Activated CD8-positive, alpha-beta memory T cell treated with anti-CD3 and anti-CD28 coated beads, Interleukin-2, amount 50 U/mL, for 4 hours (primary cell): Measurements from ENCODE around the gene ANKRD33B.
"Not testable (repeated sequence)": the region's sequence is repeated elsewhere in the genome, so short reads cannot be mapped to it uniquely, and the experiment has no call there.

Experiments
- DNase-seq: peaks from one replicate; pipeline ENCODE4 v3.0.0-alpha.2; 2020

The ANKRD33B gene

GRCh38 chr5:10563945-10564837 is at the start of gene ANKRD33B:
ANKRD33B (plus strand) TSS chr5:10564070; CDS start chr5:10564468, 398 bp downstream.
- peak; percentile 78 for DNase-seq

- not testable (repeated sequence) for DNase-seq
These were observed 49.3 kb upstream of the ANKRD33B start for GRCh38 chr5:10514572-10514971.

- DNase-seq: no peak
These were observed 48.4 kb upstream of the ANKRD33B start for GRCh38 chr5:10515492-10515891.

GRCh38 chr5:10518347-10518746 is 45.5 kb upstream of the ANKRD33B start:
- no peak for DNase-seq

- DNase-seq: no peak
These were observed 44.1 kb upstream of the ANKRD33B start for GRCh38 chr5:10519729-10520128.

DNA sequence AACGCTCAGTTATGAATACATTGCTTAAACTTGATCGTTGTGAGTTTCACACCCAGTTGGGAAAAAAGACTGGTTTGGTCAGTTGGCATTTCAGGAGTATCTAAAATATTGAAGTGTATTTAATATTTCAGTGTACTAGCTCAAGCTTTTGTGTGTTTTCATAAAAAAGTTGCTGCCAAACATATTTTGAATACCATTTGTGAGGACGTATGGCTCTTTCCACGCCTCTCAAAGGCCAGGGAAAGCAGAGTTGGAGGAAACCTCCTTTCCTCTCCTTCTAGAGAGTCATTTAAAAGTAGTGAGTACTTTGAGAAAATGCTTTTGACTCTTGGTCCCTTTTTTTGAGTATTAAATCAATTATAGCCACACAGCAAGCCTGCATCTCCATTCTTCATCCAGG is 43.2 kb upstream of the ANKRD33B start:
- DNase-seq: no peak

DNA sequence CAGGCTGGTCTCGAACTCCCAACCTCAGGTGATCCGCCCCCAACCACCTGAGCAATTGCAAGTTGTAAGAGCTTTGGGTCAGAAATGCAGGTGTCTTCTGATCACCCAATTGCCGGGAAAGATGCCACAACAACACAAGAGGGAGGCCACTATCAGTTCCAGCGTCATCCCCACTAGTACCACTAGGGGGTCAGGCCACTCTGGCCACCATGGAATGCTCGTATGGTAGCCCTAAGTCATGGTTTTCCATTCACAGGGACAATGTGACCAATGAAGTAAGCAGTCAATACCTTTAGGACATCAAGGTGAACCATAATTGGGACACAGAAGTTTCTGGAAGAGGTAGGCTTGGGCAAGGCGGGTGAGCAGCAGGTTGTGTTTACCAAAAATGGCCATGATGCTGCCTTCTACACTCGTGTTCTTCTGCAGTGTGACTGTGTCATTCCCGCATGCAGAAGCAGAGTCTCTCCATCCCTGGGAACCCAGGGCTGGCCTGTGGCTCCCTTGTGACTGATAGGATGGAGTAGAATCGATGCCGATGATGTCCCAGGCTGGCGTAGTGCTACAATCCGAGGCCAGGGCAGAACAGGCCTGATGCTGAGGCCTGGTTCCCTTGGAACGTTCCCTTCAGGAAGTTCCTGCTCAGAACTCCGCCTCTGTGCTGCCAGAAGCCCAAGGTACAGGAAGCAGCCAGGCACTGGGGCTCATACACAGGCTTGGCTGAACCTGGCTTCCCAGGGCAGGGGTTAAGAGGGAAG is 42.2 kb upstream of the ANKRD33B start:
- DNase-seq: no peak

DNA sequence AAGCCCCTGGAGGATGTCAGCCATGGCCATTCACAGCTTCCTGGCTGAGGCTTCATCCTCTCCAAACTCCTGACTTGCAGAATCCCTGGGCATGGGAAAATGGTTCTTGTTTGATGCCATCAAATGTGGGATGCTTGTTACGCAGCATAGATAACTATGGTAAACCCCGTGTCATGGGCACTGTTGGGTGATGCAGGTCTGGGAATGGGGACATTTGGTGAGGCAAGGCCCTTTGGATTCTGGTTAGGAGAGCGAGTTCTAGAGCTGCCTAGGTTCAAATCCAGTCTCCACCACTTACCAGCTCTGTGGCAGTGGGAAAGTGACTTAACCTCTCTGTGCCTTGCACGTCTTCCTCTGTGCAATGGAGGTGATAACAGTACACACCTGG is 41.7 kb upstream of the ANKRD33B start:
- no peak for DNase-seq

DNA sequence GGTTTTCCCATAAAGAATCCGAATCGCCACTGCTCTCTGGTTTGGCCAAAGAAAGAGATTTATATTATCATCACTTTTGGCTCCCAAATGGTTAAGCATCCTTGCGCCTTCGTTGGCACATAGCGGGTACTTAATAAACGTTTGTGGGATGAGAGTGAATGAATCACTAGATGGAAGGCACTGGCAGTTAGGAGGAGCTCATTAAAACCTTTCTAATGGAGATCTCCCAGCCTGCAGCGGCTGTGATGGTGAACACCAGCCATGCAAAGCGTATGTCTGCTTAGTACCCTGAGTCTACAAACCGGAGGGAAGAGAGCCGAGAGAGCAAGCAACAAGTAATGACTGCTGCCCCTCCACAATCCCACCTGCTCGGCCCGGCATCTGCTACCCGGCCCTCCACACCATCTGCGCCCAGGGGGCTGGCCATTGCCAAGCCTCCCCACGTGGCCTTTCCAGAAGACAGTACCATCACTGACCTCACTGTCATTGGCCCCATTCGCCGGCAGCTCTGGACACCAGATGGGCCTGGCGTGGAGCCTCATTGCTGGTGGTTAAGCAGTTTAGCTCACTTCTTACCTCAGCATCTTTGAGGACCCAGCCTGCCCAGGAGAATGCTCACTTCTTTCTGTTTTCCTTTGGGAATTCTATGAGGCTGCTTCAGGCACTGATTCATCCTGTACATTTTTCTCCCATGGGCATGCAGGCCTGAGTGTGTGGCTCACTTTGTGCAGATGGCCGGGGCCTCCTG is 39.3 kb upstream of the ANKRD33B start:
- DNase-seq: no peak

DNA sequence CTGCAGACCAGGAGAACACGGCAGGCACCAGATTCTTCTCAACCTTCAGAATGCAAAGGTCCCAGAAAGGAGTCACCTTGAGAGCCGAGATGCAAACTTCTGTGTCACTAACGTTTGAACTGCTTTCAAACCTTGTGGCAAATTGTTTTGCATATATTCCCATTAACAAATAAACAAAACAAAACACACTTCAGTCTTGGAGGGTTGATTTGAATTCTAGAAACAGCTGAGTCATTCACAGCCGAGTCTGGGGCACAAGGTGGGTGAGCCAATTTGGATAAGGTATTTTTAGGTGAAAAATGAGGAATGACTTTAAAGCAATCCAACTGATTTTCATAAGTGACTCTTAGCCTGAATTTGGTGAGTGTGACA is 38.8 kb upstream of the ANKRD33B start:
- no peak for DNase-seq

GRCh38 chr5:10527281-10527950 is 36.5 kb upstream of the ANKRD33B start:
- no peak for DNase-seq

- no peak for DNase-seq
These were observed 35.6 kb upstream of the ANKRD33B start for GRCh38 chr5:10528056-10528816.

DNA sequence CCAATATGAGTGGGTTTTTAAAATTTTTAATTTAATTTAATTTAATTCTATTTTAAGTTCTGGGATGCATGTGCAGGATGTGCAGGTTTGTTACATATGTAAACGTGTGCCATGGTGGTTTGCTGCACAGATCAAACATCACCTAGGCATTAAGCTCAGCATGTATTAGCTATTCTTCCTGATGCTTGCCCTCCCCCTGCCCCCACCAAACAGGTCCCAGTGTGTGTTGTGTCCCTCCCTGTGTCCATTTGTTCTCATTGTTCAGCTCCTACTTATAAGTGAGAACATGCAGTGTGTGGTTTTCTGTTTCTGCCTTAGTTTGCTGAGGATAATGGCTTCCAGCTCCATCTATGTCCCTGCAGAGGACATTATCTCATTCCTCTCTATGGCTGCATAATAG is 35.0 kb upstream of the ANKRD33B start:
- DNase-seq: no peak

GRCh38 chr5:10530601-10531320 is 33.1 kb upstream of the ANKRD33B start:
- no peak for DNase-seq

GRCh38 chr5:10532421-10532820 is 31.4 kb upstream of the ANKRD33B start:
- no peak for DNase-seq

GRCh38 chr5:10533226-10533625 is 30.6 kb upstream of the ANKRD33B start:
- DNase-seq: no peak

DNA sequence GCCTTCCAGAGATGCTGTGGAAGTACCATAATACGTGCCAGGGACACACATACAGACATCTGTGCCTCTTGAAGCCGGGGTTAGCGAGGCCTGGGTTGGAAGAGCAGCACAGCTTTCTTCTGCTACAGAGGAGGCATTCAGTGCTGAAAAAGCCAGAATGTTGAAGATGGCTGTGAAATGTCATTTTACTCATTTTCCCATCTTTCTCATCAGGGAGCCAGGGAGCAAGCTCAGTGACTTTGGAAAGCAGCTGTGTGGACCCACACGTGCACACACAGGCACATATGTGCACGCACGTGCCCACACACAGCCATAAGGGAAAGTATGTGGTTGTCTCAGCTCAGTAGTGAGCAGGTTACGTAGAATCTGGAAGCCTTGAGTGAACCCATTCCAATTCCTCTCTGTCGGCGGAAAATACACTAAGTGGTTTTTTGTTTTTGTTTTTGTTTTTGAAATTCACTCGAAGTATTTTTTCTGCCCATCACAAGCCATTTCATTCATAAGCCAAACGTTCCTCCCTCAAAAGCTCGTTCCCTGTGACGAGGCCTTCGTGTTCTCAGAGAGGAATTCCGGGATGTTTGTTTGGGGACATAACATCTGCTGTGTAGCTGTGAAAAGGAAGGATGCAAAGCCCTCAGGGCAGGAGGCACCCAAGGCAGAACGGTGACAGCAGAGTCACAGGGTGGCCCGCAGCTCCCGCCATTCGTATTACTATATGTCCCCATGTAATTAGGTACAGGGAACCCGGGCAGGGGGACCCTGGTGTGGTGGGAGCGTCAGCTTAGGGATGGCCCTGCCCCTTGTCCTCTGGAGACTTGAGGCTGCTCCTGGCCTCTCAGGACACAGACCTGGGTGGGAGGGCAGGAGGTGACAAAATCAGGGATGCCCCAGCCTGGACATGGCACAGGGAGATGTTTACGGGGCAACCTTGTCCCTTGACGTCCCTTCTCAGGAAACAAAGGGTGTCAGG is 29.0 kb upstream of the ANKRD33B start:
- no peak for DNase-seq

DNA sequence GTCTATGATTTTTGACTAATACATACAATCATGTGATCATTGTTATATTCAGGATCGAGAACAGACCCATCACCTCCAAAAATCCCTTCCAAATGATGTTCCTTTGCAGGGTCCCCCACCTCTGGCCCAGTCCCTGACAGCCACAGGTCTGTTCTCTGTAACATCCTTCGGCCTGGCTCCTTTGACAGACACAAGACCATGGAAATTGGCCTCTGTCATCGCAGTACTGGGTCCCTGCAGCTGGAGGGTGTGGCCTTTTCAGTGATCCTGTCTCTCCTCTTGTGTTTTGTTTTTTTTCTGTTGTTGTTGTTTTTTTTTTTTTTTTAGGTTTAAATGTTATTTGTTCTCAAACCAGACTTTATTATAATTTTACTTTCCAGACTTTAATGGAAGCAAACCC is 27.4 kb upstream of the ANKRD33B start:
- DNase-seq: no peak

- no peak for DNase-seq
These were observed 26.8 kb upstream of the ANKRD33B start for GRCh38 chr5:10536931-10537579.

- no peak for DNase-seq
These were observed 26.2 kb upstream of the ANKRD33B start for GRCh38 chr5:10537624-10538023.
